Hematopoietic multipotent progenitor cell treated with erythropoietin and hydrocortisone succinate and interleukin-3 and kit ligand, for 8 days (in vitro differentiated cells): ENCODE data around the gene IDUA.
"Not testable (repeated sequence)": the region's sequence is repeated elsewhere in the genome, so short reads cannot be mapped to it uniquely, and the experiment has no call there.

ENCODE experiments used
- DNase-seq: peaks from one replicate; pipeline ENCODE4 v3.0.0-alpha.2; 2015

Gene IDUA

GRCh38 chr4:986879-987623, at the start of gene IDUA:
IDUA (plus strand) TSS chr4:987044; CDS start chr4:987085, 41 bp downstream.
- peak; percentile 81 for DNase-seq

- DNase-seq = not testable (repeated sequence)
Measured at GRCh38 chr4:939508-939907, 47.3 kb upstream of the IDUA start.

GRCh38 chr4:945274-946102, 41.4 kb upstream of the IDUA start:
- no peak for DNase-seq

DNA sequence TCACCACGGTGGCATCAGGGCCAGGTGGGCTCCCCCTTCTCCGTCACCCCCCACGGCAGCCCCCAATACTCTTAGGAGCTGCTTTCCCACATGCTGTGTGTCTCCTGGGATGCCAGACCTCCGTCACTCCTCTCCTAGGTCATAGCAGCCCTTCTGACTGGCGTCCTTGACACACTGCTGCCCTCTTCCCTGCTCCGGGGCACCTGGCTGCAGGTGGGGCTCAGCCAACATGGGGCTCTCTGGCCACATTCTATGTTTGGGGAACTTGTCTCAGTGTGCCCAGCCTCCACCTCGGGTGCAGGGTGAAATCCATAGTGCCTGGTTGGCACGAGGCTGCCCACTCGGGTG, 40.8 kb upstream of the IDUA start:
- no peak for DNase-seq

GRCh38 chr4:946517-947471, 40.0 kb upstream of the IDUA start:
- no peak for DNase-seq

GRCh38 chr4:947491-947971, 39.3 kb upstream of the IDUA start:
- no peak for DNase-seq

DNA sequence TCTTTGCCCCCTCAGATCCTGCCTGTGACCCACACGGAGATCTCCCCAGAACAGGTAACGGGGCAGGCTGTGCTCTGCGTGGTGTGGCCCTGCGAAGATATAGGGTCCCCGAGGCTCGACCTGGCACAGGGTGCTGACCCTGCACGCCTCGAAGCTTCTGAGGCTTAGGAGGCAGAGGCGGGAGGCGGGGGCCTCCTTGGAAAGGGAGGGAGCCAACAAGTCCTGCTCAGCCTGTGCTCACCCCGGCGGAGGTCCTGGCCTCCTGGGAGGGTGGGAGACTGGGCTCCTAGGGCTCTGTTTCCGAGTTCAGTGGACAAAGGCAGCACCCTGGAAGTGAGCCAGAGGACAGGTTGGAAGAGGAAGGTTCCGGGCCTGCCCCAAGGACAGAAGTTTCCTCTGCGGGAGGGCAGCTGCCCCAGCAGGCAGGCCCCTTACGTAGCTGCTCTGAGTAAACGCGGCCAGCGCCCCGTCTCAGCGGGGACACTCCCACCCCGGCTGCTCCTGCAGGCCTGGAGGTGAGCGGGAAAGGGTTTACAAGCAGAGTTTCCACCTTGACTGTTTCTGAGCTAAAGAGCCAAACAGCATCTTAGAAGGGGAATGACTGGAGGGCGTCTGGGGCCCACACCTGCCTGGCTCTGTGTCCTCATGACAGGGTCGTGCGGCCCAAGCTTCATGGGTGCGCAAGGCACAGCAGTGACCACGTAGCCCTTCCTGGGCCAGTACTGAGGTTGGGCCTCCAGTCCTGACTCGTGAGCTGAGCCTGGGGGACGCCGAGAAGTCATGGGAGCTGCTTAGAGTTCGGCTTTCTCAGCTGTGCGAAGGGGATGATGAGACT, 38.5 kb upstream of the IDUA start:
- DNase-seq = no peak

DNA sequence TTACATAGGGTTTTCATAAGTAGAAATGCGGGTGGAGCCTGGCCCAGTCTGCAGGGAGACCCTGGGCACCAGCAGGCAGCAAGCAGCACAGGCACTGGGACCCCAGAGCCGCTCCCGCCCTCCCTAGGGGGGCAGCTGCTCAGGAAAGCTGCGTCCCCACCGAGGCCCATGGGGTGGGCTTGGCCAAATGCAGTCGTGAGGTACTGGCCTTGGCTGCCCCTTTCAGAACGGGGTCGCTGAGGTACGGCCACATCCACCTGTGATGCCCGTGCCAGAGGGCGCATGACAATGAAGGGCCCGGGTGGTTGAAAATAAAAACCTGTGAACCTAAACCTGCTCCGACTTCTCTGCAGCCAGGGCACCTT, 37.9 kb upstream of the IDUA start:
- no peak for DNase-seq

DNA sequence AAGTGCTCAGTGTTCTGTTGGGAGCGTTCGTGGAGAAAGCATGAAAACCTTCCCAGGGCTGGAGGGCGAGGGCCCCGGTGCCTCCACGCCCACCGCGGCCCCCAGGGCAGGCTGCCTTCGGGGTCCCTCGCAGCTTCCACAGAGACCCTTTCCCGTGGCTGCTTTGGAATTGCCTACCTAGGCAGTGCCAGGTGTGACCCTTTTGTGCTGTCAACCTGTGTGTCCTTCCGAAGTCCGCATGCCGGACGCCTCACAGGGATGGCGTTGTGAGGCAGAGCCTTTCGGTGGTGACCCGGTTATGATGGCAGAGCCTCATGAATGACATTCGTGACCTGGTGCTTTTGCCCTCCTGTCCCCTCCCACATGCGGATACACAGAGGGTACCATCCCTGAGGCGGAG, 37.2 kb upstream of the IDUA start:
- no peak for DNase-seq

- DNase-seq = no peak
Measured at GRCh38 chr4:950136-951020, 36.5 kb upstream of the IDUA start.

DNA sequence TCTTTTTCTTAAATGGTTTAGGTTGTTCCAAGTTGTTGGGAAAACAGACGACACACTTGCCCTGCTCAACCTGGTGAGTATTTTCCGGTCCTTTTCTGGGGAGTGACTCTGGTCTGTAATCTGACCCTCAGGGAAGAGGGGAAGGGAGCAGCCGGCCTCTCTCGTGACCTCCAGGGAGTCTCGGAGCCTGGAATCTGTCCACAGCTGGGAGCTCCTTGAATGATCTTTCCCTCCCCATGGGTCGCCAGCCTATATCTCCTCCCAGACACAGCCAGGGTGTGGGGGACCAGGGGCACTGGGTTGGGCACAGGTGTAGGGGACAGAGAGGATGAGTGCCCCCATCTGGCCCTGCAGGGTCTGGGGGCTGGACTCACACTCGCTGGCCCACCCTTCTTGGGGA, 35.7 kb upstream of the IDUA start:
- no peak for DNase-seq

DNA sequence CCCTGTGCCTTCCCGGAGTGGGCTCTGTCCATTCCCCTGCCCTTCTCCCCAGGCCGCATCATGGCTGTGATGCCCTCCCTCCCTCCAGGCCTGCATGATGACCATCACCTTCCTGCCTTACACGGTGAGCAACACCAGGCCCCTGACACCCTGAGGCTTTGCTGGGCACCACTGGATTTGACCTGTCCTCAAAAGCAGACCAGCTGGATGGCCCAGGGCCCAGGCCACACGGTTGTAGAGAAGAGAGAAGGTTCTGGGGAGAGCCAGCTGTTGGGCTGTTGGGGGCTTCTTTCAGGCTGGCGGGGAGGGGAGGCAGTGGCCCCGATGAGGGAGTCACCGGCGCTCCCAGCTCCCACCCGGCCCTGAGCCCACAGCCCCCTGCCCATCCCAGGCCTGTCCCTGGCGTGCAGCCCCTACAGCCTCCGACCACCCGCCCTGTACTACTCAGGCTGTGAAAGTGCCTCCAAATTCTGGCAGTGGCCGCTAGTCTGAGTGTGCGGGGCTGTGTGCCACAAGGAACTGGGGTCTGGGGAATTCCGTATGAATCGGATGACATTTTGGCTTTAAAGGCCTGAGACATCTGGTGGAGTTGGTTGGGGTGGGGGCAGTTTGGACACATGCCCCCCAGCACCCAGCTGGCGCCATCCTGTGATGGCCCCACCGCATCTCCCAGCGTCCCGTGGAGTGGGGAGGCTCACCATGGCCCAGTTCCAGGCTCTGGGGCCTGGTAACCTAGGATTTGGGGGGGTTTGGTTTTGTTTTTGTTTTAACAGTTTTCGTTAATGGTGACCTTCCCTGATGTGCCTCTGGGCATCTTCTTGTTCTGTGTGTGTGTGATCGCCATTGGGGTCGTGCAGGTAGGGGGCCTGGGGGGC, 35.0 kb upstream of the IDUA start:
- DNase-seq = no peak

DNA sequence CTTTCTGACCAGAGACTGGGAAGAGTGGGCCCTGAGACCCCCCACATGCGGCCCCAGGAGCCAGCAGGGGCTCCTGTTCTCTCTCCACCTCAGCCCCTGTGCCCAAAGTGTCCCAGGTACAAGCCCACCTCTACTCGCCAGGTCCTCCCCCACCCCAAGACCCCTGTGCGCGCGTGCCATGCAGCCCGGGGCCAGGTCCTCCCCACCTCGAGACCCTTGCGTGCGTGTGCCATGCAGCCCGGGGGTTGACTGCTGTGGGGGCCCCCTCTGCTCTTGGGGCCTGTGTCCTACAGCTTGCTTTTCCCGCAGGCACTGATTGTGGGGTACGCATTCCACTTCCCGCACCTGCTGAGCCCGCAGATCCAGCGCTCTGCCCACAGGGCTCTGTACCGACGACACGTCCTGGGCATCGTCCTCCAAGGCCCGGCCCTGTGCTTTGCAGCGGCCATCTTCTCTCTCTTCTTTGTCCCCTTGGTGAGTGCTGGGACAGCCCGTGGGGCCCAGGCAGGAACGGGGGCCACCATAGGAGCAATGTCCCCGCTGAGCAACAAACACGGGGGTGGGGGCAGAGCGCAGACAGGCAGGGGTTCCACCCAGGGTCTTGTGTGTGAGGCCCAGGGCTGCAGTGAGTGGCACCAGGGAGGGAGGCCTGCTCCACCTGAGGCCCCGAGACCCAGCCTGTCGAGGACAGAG, 33.8 kb upstream of the IDUA start:
- no peak for DNase-seq

- DNase-seq = no peak
Measured at GRCh38 chr4:953574-953915, 33.3 kb upstream of the IDUA start.

DNA sequence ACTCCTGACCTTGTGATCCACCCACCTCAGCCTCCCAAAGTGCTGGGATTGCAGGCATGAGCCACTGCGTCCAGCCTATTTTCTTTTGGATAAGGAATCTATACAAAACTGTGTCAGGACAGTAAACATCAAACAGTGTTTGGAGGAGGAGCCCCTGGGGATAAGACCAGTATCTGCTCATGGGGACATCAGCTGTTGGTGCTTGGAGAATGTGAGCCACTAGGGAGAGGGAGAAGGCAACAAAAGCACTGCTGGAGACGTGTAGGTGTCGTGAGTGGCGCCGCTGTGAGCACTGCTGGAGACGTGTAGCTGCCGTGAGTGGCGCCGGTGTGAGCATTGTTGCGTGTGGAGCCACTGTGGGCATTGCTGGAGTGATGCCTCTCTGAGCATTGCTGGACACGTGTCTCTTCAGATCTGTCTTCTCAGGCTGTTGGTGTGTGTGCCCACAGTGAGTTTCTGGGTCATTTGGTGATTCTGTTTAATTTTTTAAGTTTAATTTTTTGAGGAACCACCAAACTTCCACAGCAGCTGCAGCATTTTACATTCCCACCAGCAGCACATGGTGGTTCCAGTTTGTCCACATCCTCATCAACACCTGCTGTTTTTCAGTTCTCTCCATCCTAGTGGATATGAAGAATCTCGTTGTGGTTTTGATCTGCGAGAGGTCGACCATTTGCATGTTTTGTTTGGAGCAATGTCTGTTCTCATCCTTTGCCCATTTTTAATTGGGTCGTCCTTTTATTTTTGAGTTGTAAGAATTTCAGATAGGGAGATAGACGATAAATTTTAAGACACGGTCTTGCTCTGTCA, 32.4 kb upstream of the IDUA start:
- no peak for DNase-seq

DNA sequence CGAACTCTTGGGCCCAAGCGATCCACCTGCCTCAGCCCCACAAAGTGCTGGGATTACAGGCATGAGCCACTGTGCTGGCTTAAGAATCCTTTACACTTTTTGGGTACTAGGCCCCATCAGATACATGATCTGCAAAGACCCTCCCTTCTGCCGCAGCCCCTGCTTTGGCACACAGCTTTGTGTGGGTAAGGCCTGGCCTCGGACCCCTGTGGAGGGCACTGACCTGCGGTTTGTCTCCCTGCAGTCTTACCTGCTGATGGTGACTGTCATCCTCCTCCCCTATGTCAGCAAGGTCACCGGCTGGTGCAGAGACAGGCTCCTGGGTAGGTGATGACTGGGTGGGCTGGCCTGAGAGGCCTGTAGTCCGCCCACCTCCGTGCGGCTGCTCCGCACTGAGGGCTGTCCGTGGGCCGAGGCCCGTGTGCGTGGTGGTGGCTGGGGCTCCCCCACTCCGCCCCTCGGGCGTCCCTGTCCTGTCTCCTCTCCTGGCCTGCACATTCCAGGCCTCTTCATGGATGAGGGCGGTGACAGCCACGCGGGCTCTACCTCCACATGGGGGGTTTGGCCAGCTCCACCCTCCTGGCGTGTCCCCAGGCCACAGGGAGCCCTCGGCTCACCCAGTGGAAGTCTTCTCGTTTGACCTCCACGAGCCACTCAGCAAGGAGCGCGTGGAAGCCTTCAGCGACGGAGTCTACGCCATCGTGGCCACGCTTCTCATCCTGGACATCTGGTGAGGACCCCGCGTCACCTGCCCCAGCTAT, 31.5 kb upstream of the IDUA start:
- no peak for DNase-seq

GRCh38 chr4:955931-956381, 30.9 kb upstream of the IDUA start:
- no peak for DNase-seq
